ENCODE data around the gene C14orf180. TPM values are rescaled to one million over a fixed set of nuclear protein-coding genes. Genes with fewer than 3 reads are reported as not detected.

Gene C14orf180
- polyA plus RNA-seq, 1 donor, result 9.4 TPM

DNA sequence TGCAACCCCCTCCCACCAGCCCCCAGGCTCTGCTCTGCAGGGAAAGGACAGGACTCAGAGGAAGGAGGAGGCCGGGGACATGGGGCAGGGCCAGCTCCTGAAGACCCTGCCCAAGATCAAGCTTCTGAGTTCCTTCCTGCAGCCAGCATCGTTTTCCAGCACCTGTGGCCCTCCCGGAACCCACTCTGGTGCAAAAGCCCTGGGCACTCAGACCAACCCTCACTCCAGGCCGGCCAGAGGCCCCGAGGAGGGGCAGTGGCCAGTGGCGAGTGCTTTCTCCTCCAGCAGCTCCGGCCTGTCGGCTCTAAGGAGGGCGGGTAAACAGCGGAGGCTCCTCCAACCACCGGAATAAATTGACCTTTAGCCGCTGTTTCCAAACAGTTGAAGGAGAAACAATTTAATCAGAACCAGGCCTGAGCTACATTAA, 14.2 kb downstream of the C14orf180 start:
- DNase-seq (ENCODE audit: low read depth), result no peak

DNA sequence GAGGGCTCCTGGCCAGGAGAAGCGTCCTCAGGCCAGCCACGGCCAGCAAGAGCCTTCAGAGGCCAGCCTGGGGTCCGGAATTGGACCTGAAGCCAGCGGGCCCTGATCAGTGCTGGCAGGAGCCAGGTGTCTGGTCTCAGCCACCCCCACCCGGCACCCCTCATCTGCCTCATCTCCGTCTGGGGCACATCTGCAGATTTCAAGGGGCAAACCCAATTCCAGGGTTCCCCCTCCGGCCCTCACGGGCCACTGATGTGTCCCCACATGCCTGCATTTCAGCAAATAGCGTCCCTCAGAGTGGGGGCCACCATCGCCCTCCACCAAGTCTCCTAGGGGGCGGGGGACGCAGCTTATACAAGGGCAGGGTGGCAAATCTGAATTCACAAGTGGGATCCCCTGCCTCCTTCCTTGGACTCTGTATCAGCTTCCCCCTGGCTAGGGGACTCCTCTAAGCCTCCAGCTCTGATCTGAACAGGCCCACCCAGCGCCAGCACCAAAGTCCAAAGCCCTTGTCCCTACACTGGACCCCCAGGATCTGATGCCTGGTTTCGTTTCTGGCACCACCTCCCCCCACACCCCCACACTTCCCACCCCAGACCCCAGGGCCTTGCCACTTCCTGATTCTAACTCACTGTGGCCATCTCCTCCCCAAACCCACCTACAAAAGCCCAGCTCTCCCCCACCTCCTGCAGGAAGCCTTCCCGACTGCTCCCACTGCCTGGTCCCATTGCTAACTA, 14.9 kb downstream of the C14orf180 start:
- no peak for DNase-seq (ENCODE audit: low read depth)

DNA sequence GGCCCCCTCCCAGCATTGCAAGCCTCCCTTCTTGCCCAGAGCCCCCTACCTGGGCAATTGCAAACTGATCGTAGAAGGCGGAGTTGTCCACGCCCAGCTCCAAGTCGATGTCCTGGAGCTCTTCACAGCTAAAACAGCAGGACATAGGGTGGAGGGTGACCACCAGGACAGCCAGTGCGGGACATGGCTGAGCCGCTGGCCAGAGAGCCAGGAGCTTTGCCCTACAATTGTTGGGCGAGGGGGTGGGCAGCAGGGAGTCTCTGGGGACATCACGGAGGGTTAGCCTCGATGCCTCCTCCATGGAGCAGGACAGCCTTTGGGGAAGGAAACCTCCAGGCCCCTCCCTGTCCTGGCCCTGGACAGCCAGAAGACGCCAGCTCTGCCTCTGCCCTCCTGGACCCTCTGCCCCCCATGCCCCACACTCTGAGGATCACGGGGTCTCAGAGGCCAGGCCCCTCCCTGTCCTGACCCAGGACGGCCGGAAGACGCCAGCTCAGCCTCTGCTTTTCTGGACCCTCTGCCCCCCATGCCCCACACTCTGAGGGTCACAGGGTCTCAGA, 15.6 kb downstream of the C14orf180 start:
- DNase-seq (ENCODE audit: low read depth), result no peak

DNA sequence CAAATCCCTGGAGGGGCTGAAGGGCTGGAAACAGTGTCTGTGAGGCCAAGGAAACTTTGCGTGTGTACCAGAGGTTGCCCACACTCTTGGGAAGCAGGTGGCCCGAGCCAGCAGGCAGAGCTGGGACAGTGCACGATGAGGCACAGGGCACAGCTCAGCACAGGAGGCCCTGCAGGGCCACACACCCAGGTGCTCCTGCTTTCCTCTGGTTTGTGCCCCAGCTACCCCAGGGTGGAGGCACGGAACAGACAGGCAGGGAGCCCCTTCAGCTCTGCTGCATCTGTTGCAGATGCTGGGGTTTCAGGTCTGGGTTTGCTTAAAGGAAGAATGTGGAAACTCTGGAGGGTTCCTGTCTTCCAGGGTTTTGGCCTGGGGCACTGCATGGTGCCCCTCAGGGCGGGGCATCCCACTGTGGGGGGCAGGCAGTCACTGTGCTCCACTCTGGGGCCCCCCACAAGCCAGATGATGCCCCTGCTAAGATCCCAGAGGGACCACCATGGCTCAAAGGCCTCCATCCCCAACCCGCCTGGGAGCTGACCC, 16.4 kb downstream of the C14orf180 start:
- no peak for DNase-seq (ENCODE audit: low read depth)

DNA sequence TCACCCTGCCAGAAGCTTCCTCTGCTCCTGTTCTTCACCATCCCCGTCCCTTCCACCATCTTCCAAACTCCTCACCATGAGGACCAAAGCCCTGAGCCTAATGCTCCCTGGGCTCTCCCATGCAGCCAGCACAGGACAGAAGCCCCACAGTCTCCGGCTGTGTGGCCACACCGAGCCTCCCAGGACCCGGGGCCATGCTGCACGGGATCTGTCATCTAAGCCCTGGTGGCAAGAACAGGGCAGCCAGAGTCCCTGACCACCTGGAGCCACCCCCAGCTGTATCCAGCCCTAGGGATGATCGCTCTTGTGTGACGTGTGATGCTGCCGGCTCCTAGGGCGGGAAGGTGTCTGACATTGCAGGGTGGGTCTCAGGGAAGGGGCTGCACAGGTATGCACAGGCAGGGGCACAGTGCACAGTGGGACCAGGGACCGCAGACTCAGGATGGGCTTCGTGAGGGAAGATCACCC, 16.9 kb downstream of the C14orf180 start:
- DNase-seq (ENCODE audit: low read depth), result no peak

DNA sequence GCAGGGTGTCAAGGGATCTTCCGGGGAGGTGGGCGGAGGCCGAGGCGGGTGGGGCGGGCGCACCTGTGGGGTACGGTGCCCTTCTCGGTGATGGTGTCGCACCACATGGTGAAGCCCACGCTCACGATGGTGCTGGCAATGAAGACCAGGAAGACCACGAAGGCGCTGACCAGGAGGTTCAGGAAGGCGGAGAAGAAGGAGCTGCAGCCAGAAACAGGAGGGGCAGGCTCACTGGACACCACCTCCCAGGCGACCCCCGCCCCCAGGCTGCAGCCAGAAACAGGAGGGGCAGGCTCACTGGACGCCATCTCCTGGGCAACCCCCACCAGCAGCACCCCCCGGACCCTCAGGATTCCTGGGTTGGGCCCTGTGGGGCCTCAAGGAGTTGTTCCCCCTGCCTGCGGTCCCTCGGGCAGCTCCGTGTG, 17.4 kb downstream of the C14orf180 start:
- no peak for DNase-seq (ENCODE audit: low read depth)

DNA sequence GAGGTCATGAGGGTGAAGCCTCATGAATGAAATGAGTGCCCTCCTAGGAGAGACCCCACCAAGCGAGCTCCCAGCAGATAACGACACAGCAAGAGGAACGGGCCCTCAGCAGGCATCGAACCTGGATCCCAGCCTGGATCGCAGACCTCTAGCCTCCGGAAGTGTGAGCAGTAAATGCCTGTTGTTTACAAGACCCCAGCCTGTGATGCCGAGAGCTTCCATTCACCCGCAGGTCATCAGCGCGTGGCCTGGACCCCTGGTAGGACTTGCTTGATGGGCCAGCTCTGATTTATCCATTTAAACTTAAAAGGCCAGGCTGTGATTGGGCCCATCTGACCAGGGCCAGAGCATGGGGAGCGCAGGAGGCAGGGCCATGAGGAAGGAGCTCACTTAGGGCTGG, 18.0 kb downstream of the C14orf180 start:
- DNase-seq (ENCODE audit: low read depth), result no peak

DNA sequence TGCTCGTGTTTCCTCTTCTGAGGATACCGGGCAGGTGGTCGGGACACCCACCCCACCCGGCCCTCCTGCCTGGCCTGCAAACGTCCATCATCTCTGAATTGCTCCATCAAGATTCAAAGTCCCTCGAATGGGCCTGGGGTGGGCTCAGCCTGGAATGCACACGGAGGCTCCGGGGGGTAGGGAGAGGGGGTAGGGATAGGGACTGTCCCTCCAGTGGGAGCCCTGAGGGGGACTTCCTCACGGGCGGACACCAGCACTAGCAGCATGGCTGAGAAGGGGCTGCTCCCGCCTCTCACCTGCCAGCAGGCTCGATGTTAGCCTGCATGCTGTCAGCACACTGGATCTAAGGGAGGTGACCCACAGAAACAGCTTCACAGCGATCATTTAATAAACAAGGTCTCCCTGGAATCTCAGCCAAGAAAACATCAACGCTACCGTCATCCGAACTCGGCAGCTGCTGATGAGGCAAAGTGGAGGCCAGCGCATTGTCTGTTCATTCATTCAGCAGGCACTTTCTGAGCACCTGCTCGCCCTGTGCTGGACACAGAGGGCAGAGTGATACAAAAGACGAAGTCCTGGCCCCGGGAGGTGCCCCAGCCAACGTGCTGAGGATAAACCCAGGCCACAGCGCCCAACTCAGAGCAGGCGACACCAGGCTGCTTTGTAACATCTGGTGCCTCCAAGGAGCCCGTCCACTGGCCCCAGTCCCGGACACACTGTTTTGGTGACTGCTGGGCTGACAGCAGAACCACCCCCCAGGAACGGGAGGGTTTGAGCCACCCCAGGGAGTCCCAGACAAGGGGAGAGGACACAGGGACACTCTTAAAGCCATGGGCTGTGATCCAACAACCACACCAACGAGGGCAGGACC, 18.7 kb downstream of the C14orf180 start:
- no peak for DNase-seq (ENCODE audit: low read depth)

DNA sequence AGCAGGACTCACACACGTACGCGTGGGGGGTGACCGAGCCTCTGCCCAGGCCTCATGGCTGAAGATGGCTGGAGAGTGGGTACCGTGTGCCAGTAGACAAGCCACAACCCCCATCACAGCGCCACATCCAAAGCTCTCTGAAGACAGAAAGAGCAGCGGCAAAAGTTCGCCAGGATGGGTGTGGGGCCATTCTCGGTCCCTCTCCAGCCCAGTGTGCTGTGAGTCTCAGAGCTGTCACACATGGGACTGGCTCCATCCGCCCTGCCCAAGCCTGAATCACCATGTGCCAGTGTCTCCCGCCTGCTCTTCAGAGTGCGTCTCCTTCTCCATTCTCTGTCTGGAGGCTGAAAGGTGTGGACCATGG, 19.3 kb downstream of the C14orf180 start:
- DNase-seq (ENCODE audit: low read depth), result no peak

DNA sequence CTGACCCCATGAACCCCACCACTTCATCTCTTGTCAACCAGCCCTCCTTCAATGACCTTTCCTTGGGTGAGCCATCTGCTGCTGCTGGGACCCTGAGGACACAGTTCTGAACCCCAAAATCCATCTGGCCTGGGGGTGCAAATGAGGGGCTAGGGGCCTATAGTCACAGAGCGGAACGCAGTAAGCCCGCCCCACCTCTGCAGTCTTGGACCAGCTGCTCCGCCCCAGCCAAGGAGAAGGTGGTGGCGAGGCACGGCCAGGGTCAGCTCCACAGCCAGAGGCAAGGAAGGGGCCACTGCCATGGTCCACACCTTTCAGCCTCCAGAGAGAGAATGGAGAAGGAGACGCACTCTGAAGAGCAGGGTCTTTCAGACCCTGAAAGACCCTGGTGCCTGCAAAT, 19.9 kb downstream of the C14orf180 start:
- no peak for DNase-seq (ENCODE audit: low read depth)

DNA sequence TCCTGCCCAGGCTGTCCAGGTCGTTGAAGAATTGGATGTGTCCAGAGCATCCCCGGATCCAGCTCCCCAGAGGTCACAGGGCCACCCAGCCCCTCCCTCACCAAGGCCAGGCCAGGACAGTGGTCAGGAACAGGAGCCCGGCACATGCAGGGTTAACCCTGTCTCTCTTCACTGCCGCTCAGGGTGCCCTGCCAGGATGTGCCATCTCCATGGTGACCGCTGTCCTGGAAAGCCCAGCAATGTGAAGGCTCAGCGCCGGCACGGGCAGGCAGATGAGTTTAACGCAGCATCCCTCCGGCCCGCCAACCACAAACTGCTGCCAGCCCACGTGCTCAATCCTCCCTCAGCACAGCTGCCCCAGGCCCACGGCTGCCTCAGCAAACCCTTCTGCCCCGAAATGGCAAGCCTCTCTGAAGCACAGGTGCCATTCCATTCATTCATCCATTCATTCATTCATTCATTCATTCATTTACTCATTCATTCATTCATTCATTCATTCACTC, 20.6 kb downstream of the C14orf180 start:
- DNase-seq (ENCODE audit: low read depth), result no peak

DNA sequence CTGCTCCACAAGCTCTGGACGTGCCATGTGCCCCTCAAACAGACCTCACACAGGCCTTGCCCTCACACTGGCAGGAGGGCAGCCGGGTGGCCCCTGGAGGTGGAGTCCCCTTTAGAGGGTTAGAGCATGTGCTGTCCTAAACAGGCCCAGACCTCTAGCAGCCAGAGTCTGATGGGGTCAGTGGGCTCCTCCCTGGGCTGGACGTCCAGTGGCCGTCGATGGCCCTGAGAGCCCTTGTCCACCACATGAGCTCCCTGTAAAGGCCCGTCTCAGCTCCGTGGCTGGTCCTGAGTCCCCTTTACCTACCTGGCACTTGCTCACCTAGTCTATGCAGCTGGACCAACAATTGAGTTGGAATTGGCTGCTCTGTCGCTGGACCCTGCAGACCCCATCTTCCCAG, 21.2 kb downstream of the C14orf180 start:
- no peak for DNase-seq (ENCODE audit: low read depth)

DNA sequence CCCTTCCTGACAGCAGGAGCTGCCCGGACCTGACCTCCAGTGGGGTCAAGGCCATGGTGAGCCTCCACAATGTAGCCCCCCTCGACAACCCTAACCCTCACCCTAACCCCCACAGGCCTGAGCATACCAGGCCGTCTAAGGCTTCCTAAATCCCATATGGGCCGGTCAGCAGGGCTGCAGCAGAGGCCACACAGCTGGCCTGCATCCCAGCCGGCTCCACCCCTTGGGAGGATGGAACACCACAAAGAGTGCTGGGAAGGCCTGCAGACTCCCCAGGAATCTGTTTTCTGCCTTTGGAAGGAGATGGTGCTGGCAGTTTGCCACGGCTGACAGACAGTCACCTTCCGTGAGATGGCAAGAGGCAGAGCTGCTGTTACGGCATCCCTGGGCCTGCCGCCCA, 22.2 kb downstream of the C14orf180 start:
- no peak for DNase-seq (ENCODE audit: low read depth)

DNA sequence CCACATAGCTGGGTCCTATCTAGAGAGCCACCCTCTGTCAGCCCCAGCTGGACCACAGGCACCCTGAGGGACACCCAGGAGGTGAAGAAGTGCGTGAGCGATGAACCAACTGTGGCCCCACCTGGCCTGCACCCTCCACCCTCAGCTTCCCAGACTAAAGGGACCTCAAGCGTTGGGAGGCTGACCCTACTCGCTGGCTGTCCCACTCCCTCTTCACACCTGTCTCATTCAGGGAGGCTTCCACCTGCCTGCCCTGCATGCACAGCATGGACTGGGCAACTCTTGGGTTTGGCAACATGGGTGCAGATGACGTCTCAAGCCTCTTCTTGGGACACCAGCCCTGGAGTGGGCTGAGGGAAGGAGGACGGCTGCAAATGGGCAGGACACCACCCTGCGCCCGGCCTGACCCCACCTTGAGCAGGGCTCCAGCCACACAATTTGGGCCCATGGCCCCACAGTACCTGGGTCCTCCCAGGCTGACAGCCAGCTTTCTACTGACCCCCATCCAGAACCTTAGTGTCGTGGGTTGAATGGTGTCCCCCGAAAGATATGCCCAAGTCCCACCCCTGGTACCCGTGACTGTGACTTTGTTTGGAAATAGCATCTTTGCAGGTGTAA, 22.9 kb downstream of the C14orf180 start:
- no peak for DNase-seq (ENCODE audit: low read depth)

DNA sequence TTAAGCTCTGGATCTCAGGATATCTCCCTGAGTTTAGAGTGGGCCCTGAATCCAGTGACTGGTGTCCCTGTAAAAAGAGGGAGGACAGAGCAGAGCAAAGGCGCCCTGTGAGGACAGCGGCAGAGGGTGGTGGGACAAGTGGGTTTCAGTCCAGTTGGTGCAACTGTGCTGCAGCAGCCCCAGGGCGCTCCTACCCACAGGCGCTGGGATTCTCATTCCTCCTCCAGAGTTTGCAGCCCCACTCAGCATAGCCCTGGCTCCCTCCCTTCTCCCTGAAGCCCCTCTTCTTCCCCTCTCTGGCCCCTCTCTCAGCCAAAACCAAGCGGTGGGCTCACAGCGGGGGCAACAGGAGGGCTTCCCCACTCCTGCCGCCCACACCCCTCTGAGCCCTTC, 23.4 kb downstream of the C14orf180 start:
- DNase-seq (ENCODE audit: low read depth), result no peak

DNA sequence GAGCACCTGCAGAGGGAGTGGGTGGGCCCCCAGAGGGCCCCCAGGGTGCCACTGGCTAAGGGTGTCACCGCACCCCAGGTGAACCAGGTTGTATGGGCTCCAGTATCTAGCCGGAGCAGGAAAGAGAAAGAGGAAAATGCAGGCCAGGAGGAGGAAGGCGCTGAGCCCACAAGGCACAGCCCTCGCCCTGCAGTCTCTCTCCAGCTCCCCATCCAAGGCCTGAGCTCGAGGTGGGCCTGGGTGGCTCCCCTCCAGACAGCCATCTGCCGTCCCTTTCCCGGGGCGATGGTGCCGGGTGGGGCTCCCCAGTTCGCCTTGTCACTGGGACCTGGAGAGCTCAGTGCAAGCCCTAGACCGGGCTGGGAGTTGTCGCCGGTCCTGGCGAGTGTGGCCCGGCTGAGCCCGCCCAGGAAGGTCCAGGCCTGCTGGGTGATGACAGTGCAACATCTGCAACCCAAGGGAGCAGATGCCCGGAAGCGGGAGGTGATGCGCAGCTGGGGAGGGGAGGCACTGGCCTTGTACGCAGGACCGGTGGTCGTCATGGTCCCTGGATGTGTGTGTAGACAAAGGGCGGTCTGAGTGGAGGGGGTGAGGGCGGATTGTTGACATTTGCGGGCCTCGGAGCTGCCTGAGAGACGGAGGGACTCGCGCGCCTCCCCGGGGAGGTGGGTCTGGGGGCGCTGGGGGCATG, 24.3 kb downstream of the C14orf180 start:
- DNase-seq (ENCODE audit: low read depth), result no peak

DNA sequence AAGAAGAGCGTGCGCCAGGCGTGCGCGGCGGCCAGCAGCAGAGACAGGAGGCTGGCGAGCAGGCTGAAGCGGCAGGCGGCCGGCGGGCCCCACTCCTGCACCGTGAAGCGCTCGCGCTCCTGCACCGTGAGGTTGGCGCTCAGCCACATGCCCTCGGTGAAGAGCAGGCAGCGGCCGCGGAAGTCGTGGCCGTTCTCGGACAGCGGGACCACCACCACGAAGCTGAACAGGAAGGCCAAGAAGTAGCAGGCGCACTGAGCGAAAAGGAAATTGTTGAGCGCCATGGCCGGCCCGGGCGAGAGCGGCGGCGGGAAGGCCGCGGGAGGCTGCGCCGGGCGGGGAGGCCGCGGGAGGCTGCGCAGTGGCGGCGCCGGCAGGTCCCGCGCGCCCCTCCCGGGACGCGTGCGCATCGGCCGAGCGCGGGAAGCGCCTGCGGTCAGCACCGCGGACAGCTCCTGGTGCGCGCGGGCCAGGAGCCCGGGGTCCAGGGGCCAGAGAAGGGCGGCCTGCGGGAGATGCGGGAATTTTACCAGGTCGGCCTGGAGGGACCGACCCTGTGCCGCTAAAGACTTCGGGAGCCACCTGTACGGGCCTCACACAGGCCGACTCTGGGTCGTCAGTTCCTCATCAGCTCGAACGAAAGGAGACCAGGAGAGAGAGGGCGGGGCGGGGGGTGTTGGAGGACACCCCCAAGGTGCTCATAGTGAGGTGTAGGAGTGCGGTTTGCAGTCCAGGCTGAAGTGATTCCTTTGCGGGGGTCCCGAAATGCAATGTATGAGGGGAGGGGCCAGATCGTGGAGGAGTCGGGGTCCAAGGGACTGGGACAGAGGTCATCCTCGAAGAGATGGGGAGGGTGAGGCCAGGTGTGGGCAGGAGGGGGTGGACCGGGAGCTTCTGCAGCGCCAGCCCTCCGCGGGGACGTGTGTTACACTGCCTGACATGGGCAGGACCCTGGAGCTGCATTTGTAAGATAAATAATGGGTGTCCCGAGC, 25.2 kb downstream of the C14orf180 start, which contains the start of gene TMEM179:
Gene TMEM179, minus strand, starts transcription at position 315 of the 992 bp plus-strand sequence. Its CDS starts 31 bp downstream, at position 284.
- no peak for DNase-seq (ENCODE audit: low read depth)

DNA sequence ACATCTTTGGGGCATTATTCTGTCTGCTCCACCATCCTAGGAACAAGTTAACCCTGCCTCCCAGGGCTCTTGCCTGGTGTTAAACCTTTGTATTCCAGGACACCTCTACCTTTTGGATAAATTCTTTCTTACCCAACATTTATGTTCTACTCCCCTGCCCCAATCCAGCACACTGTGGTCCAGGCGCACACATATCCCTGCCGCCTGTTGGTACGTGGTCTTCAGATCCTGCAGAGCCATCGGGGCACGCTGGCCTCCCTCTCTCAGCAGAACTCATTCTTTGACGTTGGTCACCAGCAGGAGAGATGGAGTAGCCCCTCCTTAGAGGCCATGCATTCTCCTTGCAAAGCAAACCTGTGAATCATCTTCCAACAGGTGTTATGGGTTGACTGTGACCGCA, 30.1 kb downstream of the C14orf180 start:
- no peak for DNase-seq (ENCODE audit: low read depth)

DNA sequence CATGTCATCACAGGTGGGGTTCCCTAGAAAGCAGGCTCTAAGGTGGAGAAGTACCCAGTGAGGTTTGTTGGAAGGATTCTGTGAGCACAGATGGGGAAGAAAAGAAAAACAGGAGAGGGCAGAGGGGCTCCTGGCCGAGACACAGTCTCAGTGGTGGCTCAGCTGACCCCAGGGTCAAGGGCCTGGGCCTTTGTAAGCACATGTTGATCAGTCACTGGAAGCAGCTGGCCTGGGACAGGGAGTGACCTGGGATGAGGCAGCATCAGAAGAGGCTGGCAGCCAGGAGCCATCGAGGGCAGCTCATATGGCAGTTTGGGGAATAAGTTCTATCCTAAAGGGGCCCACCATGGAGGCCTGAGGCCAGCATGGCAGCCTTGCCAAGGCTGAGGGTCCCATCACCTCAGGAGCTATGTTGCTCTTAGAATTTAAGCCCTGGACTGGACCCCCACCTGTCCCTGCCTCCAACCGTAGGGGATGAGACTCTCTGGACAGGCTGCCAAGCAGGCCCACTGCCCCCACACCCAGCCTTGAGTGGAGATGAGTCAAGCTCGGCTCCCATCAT, 31.3 kb downstream of the C14orf180 start:
- DNase-seq (ENCODE audit: low read depth), result no peak
